Activated CD4-positive, alpha-beta T cell treated with anti-CD3 and anti-CD28 coated beads, Interleukin-2, amount 50 U/mL, for 24 hours (primary cell): ENCODE measurements around the gene MACROD2.

Experiments used
- DNase-seq, 2 donors: peaks; one replicate each; pipeline ENCODE4 v3.0.0-alpha.2; 2020; ENCODE audit warnings: low read depth in 1 of 2, low spot score in 1 of 2

The MACROD2 gene

GRCh38 chr20:14573676-14574075, 578.4 kb downstream of the MACROD2 start:
- no peak for DNase-seq

GRCh38 chr20:14576196-14576877, 581.0 kb downstream of the MACROD2 start:
- DNase-seq, result no peak

GRCh38 chr20:14580418-14581074, 585.2 kb downstream of the MACROD2 start:
- no peak for DNase-seq

GRCh38 chr20:14581731-14582130, 586.4 kb downstream of the MACROD2 start:
- DNase-seq, result no peak

GRCh38 chr20:14582855-14583254, 587.5 kb downstream of the MACROD2 start:
- DNase-seq, result no peak

GRCh38 chr20:14583413-14583812, 588.1 kb downstream of the MACROD2 start:
- DNase-seq, result no peak

GRCh38 chr20:14589383-14589782, 594.1 kb downstream of the MACROD2 start:
- DNase-seq, result no peak

GRCh38 chr20:14595051-14595450, 599.7 kb downstream of the MACROD2 start:
- no peak for DNase-seq

- no peak for DNase-seq
Measured at GRCh38 chr20:14597206-14597715, 601.9 kb downstream of the MACROD2 start.

- no peak for DNase-seq
Measured at GRCh38 chr20:14599613-14600012, 604.3 kb downstream of the MACROD2 start.

- DNase-seq, result no peak
Measured at GRCh38 chr20:14600527-14600926, 605.2 kb downstream of the MACROD2 start.

- DNase-seq, result no peak
Measured at GRCh38 chr20:14604143-14604542, 608.8 kb downstream of the MACROD2 start.

GRCh38 chr20:14609328-14610221, 614.3 kb downstream of the MACROD2 start:
- no peak for DNase-seq

- DNase-seq, result no peak
Measured at GRCh38 chr20:14611479-14611878, 616.2 kb downstream of the MACROD2 start.

- DNase-seq, result no peak
Measured at GRCh38 chr20:14612391-14612790, 617.1 kb downstream of the MACROD2 start.

GRCh38 chr20:14616003-14616402, 620.7 kb downstream of the MACROD2 start:
- no peak for DNase-seq

- DNase-seq, result no peak
Measured at GRCh38 chr20:14617123-14617522, 621.8 kb downstream of the MACROD2 start.

- no peak for DNase-seq
Measured at GRCh38 chr20:14619411-14619810, 624.1 kb downstream of the MACROD2 start.

- no peak for DNase-seq
Measured at GRCh38 chr20:14622796-14623195, 627.5 kb downstream of the MACROD2 start.

GRCh38 chr20:14631011-14631410, 635.7 kb downstream of the MACROD2 start:
- no peak for DNase-seq

GRCh38 chr20:14632906-14633305, 637.6 kb downstream of the MACROD2 start:
- DNase-seq, result no peak

- no peak for DNase-seq
Measured at GRCh38 chr20:14633507-14633906, 638.2 kb downstream of the MACROD2 start.
